Endothelial cell (in vitro differentiated cells): ENCODE data around the gene C20orf204. TPM values are rescaled to one million over a fixed set of nuclear protein-coding genes. Genes with fewer than 3 reads are reported as not detected.
A peak's percentile ranks its signal among the peaks of the same experiment; 100 is the strongest.

Experiments
- DNase-seq: peaks from one replicate; pipeline ENCODE4 v3.0.0; 2021; ENCODE audit warnings: low spot score
- H3K27ac Mint-ChIP-seq: one replicate; pipeline ENCODE4 v1.8.0; 2021; ENCODE audit warnings: mixed read lengths, inconsistent platforms; ENCODE audit not compliant: unreplicated experiment
- H3K27me3 Mint-ChIP-seq: one replicate; pipeline ENCODE4 v1.8.0; 2021; ENCODE audit warnings: mild to moderate bottlenecking, moderate library complexity, mixed read lengths, inconsistent platforms; ENCODE audit not compliant: unreplicated experiment
- H3K36me3 Mint-ChIP-seq: one replicate; pipeline ENCODE4 v1.8.0; 2021; ENCODE audit warnings: mild to moderate bottlenecking, low read depth, mixed read lengths, inconsistent platforms; ENCODE audit not compliant: unreplicated experiment
- H3K4me1 Mint-ChIP-seq: one replicate; pipeline ENCODE4 v1.8.0; 2021; ENCODE audit warnings: mild to moderate bottlenecking, mixed read lengths, inconsistent platforms; ENCODE audit not compliant: unreplicated experiment
- H3K4me3 Mint-ChIP-seq: one replicate; pipeline ENCODE4 v1.8.0; 2021; ENCODE audit warnings: mild to moderate bottlenecking, mixed read lengths, inconsistent platforms; ENCODE audit not compliant: unreplicated experiment
- H3K9me3 Mint-ChIP-seq: one replicate; pipeline ENCODE4 v1.8.0; 2021; ENCODE audit warnings: mixed read lengths, inconsistent platforms; ENCODE audit not compliant: unreplicated experiment
- total RNA-seq: library from RNA; stranded (reverse); fragmentation: NEBNext Ultra II Directional; extraction: Animal tissue kit (Norgen Biotek cat#: 25700); gene quantifications from one replicate; pipeline ENCODE4 v1.2.1, GENCODE V29; 2021; ENCODE audit not compliant: unreplicated experiment
- TF ChIP-seq, protein P1 (sequence below): fragments of 200-600 bp; sonication (generic); IDR thresholded peaks from one replicate; pipeline ENCODE4 v1.5.0; 2021; ENCODE audit warnings: antibody characterized with exemption; ENCODE audit not compliant: unreplicated experiment

Gene C20orf204
- total RNA-seq, 1 donor from 2014 or later = 14.2 TPM

DNA sequence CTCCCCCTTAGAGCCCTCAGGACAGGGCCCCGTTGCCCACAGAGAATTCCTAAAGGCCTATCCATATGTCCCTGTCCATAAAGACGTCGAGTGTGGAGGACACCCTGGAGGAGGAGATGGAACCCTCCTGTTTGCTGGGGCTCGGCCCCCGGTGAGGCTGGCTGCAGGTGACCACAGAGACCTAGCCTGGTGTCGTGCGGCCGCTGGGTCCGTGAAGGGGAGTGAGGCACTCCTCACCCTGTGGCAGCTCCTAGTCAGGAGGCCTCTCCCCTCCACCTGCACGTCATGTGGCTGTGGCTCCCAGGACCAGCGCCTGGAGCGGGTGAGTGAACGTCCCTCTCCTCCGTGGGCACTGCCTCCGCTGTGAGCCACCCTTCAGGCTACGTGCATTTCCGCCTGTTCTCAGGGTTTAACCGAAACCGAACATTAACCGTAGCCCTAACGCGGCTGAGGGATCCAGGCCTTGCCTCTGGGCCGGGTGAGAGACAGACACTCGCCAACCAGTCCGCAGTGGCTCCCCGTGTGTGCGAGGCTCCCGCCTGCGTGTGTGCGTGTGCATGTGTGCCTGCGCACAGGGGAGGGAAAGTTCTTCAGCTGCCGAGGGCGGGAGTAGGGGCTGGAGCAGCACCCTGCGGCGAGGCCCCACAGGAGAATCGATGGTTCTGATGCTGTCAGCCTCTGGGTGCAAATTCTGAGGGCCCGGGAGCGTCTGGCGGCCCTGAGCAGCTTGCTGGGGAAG, 21.1 kb downstream of the C20orf204 start:
- no peaks in the 10 kb centered on the region for H3K9me3 Mint-ChIP-seq
- H3K4me1 Mint-ChIP-seq = peaks cover 38% of the 10 kb centered on the region
- no peak overlapping the region for H3K4me3 Mint-ChIP-seq
- no peak for DNase-seq
- H3K27ac Mint-ChIP-seq = no peak overlapping the region
- H3K36me3 Mint-ChIP-seq = no peaks in the 10 kb centered on the region
- H3K27me3 Mint-ChIP-seq = peaks cover 12% of the 10 kb centered on the region
- TF ChIP-seq, protein P1, sequence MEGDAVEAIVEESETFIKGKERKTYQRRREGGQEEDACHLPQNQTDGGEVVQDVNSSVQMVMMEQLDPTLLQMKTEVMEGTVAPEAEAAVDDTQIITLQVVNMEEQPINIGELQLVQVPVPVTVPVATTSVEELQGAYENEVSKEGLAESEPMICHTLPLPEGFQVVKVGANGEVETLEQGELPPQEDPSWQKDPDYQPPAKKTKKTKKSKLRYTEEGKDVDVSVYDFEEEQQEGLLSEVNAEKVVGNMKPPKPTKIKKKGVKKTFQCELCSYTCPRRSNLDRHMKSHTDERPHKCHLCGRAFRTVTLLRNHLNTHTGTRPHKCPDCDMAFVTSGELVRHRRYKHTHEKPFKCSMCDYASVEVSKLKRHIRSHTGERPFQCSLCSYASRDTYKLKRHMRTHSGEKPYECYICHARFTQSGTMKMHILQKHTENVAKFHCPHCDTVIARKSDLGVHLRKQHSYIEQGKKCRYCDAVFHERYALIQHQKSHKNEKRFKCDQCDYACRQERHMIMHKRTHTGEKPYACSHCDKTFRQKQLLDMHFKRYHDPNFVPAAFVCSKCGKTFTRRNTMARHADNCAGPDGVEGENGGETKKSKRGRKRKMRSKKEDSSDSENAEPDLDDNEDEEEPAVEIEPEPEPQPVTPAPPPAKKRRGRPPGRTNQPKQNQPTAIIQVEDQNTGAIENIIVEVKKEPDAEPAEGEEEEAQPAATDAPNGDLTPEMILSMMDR = no peak

DNA sequence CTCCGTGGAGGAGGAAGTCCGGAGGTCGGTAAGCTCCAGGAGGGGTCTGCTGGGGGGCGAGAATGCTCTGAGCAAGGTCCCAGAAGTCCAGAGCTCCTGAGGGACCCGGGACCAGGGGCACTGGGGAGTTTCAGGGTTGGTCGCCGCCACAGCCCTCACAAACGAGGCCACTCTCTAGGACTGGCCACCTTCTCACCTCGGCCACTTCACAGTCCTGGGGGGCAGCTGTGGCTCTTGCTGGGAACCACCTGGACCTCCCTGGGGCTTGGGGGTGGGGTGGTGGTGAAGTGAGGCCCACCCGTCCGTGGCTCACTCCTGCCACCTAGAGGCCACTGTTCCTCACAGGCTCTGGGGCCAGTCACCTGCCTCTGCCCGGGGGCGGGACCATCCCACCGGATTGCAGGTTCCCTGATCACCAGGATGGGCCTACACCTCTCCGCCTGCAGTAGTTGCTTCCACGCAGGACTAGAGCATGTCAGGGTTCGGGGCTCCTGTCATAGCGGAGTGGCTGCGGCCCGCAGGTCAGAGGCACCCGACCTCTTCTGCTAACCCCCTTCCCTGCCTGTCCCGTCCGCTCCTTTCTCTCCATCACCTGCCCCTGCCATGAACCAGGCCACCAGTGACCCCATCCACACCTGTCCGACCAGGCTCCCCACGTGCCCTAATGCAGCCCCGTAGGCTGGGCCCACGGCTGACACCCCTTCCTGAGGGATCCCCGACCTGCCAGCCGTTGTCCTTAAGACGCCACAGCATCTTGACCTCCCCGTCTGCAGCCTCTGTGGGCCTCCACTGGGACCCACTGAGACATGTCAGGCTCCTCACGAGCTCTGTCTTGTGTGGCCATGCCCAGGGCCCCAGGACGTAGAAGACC, 21.9 kb downstream of the C20orf204 start:
- Mint-ChIP-seq H3K27me3 (peaks cover 13% of the 10 kb centered on the region), H3K36me3 (no peaks in the 10 kb centered on the region), H3K4me1 (peaks cover 38% of the 10 kb centered on the region), H3K27ac (no peak overlapping the region), H3K9me3 (no peaks in the 10 kb centered on the region), H3K4me3 (no peak overlapping the region)
- peak; percentile 92 for DNase-seq
- TF ChIP-seq, protein P1 = peak; percentile 78

DNA sequence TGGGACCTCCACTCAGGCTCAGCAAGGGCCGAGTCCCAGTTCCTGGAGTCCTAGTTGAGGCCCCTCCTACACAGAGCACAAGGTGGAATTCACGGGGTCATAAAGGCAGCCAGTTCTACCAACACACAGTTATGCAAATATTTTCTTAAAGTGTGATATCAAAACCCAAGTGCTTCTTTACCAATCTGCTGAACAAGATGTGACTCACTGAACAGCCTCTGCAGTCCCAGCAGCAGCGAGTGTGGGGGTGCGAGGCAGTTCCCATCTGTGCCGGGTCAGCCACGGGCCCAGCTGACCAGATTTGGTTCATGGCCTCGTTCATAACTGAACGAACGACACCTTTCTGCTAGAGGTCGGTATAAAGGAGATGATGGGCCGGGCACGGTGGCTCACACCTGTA, 22.6 kb downstream of the C20orf204 start:
- H3K9me3 Mint-ChIP-seq = no peaks in the 10 kb centered on the region
- H3K27ac Mint-ChIP-seq = peak overlapping the region; percentile 30
- no peak overlapping the region for H3K4me3 Mint-ChIP-seq

DNA sequence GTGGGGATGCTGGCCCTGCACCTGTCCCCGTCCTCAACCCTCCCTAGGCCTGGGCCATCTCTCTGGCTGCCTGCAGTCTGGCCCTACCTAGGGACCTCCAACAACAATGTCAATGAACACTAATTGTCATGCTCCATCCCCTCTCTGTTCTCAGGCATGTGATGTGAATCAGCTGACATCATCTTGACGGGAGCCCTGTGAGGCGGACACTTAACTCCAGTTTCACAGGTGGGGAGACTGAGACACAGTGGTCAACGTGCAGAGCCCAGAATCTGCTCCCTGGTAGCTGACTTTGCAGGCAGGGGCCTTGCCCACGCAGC, 26.3 kb downstream of the C20orf204 start:
- no peaks in the 10 kb centered on the region for H3K9me3 Mint-ChIP-seq
- peak overlapping the region; percentile 86 for H3K4me3 Mint-ChIP-seq
- peaks cover 14% of the 10 kb centered on the region for H3K27me3 Mint-ChIP-seq
- peaks cover 5% of the 10 kb centered on the region for H3K36me3 Mint-ChIP-seq
- TF ChIP-seq, protein P1 = no peak
- peaks cover 30% of the 10 kb centered on the region for H3K4me1 Mint-ChIP-seq
- no peak for DNase-seq
- no peak overlapping the region for H3K27ac Mint-ChIP-seq

More for the DNA sequence above, 22.6 kb downstream of the C20orf204 start:
- no peak for DNase-seq
- H3K4me1 Mint-ChIP-seq = peaks cover 31% of the 10 kb centered on the region
- TF ChIP-seq, protein P1 = no peak
- peaks cover 12% of the 10 kb centered on the region for H3K27me3 Mint-ChIP-seq
- no peaks in the 10 kb centered on the region for H3K36me3 Mint-ChIP-seq
